Upper lobe of left lung (tissue), 6 donors: ENCODE data around the gene CDH13. TPM values are rescaled to one million over a fixed set of nuclear protein-coding genes. Genes with fewer than 3 reads are reported as not detected.

ENCODE experiments used
- ATAC-seq, 2 donors: fragments of 200-7000 bp; cut with Tn5 transposase; one replicate each; pipeline ENCODE4 v1.9.1; 2022; ENCODE audit warnings: mild to moderate bottlenecking in 2 of 2, moderate library complexity in 2 of 2; ENCODE audit not compliant: low FRiP score in 2 of 2
- DNase-seq, 2 donors: peaks; one replicate each; pipeline ENCODE4 v3.0.0-alpha.2; 2019 to 2020
- H3K27ac ChIP-seq, 4 donors: fragments of 200-600 bp; sonication (generic); one replicate each; pipeline ENCODE4 v1.5.1; 2016 to 2019
- H3K27me3 ChIP-seq, 4 donors: fragments of 200-600 bp; sonication (generic); one replicate each; pipeline ENCODE4 v1.5.1; 2017 to 2019
- H3K36me3 ChIP-seq, 4 donors: fragments of 200-600 bp; sonication (generic); one replicate each; pipeline ENCODE4 v1.5.1; 2016 to 2019
- H3K4me1 ChIP-seq, 4 donors: fragments of 200-600 bp; sonication (generic); one replicate each; pipeline ENCODE4 v1.5.1; 2018 to 2019
- H3K4me3 ChIP-seq, 4 donors: fragments of 200-600 bp; sonication (generic); one replicate each; pipeline ENCODE4 v1.5.1; 2017 to 2019; ENCODE audit warnings: mild to moderate bottlenecking in 2 of 4, moderate library complexity in 1 of 4
- H3K9me3 ChIP-seq, 4 donors: fragments of 200-600 bp; sonication (generic); one replicate each; pipeline ENCODE4 v1.5.1; 2018 to 2019
- EP300 ChIP-seq, 4 donors: sonication (generic); formaldehyde crosslinking; IDR thresholded peaks; one replicate each; pipeline ENCODE4 v1.5.1; 2017; ENCODE audit warnings: antibody characterized with exemption in 4 of 4, control low read depth in 2 of 4
- POLR2A ChIP-seq, 4 donors: fragments of 450-650 bp; IDR thresholded peaks; one replicate each; pipeline ENCODE4 v1.5.1; 2016 to 2017; ENCODE audit warnings: antibody characterized with exemption in 4 of 4, mild to moderate bottlenecking in 2 of 4
- POLR2AphosphoS5 ChIP-seq, 2 donors: sonication (generic); formaldehyde crosslinking; IDR thresholded peaks; one replicate each; pipeline ENCODE4 v1.5.1; 2017; ENCODE audit warnings: antibody characterized with exemption in 2 of 2
- WGBS, 2 donors: methylation state at CpG; one replicate each; pipeline ENCODE4 v1.1.5; 2017 to 2018; 5-methylcytosine and 5-hydroxymethylcytosine counted together
- total RNA-seq, 6 donors: library from RNA; depleted of rRNA in 4 of 6; stranded (reverse); fragments of >200 nt in 4 of 6; gene quantifications; one replicate each; pipeline versions ENCODE4 v1.1.0 to v1.2.1, GENCODE V29; 2016 to 2021
- TF ChIP-seq, protein P1 (sequence below), 6 experiments: fragments of 450-650 bp in 4 of 6; fragments of 200-600 bp in 2 of 6; sonication (generic) in 2 of 6; IDR thresholded peaks; one replicate each; pipeline ENCODE4 v1.5.1; 2016 to 2019; ENCODE audit warnings: antibody characterized with exemption in 6 of 6
- donor health status: DM: no; HTN: no; CAD: no; lungs with moderate emphysema.
- donor health status: DM: no; HTN: yes; CAD: no; lungs with severe emphysema.

CDH13 gene
- total RNA-seq: 10 to 100 TPM; 11.3 to 39.8 (median 19.9) TPM

DNA sequence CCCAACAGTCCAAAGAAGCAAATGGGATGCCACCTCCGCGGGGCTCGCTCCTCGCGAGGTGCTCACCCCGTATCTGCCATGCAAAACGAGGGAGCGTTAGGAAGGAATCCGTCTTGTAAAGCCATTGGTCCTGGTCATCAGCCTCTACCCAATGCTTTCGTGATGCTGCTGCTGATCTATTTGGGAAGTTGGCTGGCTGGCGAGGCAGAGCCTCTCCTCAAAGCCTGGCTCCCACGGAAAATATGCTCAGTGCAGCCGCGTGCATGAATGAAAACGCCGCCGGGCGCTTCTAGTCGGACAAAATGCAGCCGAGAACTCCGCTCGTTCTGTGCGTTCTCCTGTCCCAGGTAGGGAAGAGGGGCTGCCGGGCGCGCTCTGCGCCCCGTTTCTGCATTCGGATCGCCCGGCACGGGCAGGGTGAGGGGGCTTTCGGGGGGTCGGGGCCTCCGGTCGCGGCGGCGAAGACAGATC is at the start of gene CDH13:
CDH13 (plus strand) TSS at position 179 of the 471 bp plus-strand sequence.
- ATAC-seq: no peak
- Histone ChIP-seq H3K4me1 (peaks cover 0 to 20% (median 14%) of the 10 kb centered on the region in 4 donors), H3K4me3 (peak within 1 kb of the TSS; percentile 36 to 59 (median 44)), H3K9me3 (no peaks in the 10 kb centered on the region), H3K36me3 (no peaks in the 10 kb centered on the region), H3K27ac (peak within 1 kb of the TSS; percentile 61 to 77 (median 69)), H3K27me3 (peaks cover 0 to 16% (median 11%) of the 10 kb centered on the region in 4 donors)
- TF ChIP-seq EP300 (IDR thresholded peaks at IDR 0.05) (no peak), POLR2AphosphoS5 (IDR thresholded peaks at IDR 0.05) (peak in 1 of 2 donors; percentile 21)
- 4 to 9% methylated on average over 13 to 36 of the region's 39 CpGs for WGBS, 2 donors
- peak in 1 of 2 donors; percentile 81 for DNase-seq

DNA sequence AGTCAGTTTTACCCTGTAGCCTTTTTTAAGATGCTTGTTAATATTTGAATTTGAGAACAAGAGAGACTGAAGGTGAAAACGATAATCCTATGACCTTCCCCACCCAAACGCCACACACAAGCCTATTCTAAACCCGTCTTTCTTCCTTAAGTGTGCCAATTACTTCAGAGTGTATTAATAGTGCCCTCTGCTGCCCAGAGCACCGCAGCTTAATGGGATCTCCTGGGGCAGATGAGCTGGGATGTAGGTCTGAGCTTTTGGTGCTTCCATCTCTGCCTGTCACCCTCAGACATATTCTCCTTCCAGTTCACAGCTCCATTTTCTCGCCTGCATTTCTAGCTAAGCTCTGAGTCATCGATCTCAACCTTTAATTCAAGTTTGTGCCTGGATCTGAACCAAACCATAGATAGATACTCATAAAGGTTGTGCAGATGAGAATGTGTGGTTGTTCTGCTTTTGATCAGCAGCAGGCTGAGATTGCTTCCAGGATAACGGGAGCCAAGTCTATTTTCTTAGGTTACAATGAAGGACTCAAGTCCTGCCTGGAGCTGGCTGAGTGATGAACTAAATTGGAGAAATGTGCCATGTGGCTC is 46.4 kb upstream of the CDH13 start:
- no peak overlapping the region for H3K27ac ChIP-seq
- no peaks in the 10 kb centered on the region for H3K36me3 ChIP-seq
- no peak overlapping the region for H3K4me3 ChIP-seq
- 35 to 47% methylated on average over 7 of the region's 7 CpGs for WGBS, 2 donors
- DNase-seq (no peak), ATAC-seq (no peak)
- no peaks in the 10 kb centered on the region for H3K27me3 ChIP-seq
- no peaks in the 10 kb centered on the region for H3K4me1 ChIP-seq
- TF ChIP-seq EP300 (IDR thresholded peaks at IDR 0.05) (no peak), POLR2AphosphoS5 (IDR thresholded peaks at IDR 0.05) (no peak), POLR2A (IDR thresholded peaks at IDR 0.05) (no peak)
- TF ChIP-seq, protein P1, sequence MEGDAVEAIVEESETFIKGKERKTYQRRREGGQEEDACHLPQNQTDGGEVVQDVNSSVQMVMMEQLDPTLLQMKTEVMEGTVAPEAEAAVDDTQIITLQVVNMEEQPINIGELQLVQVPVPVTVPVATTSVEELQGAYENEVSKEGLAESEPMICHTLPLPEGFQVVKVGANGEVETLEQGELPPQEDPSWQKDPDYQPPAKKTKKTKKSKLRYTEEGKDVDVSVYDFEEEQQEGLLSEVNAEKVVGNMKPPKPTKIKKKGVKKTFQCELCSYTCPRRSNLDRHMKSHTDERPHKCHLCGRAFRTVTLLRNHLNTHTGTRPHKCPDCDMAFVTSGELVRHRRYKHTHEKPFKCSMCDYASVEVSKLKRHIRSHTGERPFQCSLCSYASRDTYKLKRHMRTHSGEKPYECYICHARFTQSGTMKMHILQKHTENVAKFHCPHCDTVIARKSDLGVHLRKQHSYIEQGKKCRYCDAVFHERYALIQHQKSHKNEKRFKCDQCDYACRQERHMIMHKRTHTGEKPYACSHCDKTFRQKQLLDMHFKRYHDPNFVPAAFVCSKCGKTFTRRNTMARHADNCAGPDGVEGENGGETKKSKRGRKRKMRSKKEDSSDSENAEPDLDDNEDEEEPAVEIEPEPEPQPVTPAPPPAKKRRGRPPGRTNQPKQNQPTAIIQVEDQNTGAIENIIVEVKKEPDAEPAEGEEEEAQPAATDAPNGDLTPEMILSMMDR (IDR thresholded peaks at IDR 0.05): peak in 4 of 6 experiments; percentile 17 to 33 (median 28)
- no peaks in the 10 kb centered on the region for H3K9me3 ChIP-seq

DNA sequence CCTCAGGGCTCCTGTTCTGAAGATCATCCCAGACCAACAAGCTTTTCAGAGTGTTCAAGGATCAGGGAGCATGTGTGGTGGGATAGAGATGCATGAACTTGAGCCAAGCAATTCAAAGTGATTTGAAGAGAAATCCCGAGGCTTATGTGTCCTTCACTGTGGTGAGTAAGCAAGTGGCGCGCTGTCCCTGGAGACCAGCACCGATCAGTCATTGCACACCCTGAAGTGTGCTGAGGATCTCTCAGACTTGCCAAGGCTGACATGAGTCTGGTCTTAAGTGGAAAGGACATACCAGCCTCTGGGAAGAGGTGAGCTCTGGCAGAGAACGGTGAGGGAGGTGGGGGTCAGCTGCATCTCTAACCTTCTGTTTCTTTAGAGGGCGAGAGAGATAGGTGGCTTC is 43.8 kb upstream of the CDH13 start:
- ATAC-seq (peak in 1 of 2 donors; percentile 50), DNase-seq (no peak)
- Histone ChIP-seq H3K4me1 (no peaks in the 10 kb centered on the region), H3K27me3 (no peaks in the 10 kb centered on the region), H3K4me3 (no peak overlapping the region), H3K36me3 (no peaks in the 10 kb centered on the region), H3K27ac (no peak overlapping the region), H3K9me3 (no peaks in the 10 kb centered on the region)
- 71 to 77% methylated on average over 6 of the region's 6 CpGs for WGBS, 2 donors
- no peak for TF ChIP-seq POLR2A (IDR thresholded peaks at IDR 0.05)
- TF ChIP-seq POLR2AphosphoS5 (IDR thresholded peaks at IDR 0.05): no peak
- no peak for TF ChIP-seq EP300 (IDR thresholded peaks at IDR 0.05)
- TF ChIP-seq, protein P1 (IDR thresholded peaks at IDR 0.05): no peak

DNA sequence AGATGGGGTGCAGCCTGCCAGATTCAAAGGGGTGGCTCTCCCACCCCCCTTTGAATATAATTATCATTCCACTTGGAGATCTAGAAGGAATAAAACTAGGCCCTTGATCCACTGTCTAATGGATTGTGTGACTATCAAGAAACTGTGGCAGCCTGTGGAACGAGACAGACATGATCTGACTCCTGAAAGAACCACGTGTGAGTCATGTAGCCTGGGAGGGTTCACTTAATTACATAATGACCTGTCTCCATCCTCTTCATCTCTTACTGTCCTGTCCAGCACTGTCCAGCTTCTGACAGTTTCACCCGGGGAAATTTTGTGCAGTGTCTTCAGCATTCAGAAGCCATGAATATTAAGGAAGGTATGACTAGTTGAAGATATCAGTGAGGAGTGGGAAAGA is 43.3 kb upstream of the CDH13 start:
- Histone ChIP-seq H3K27ac (no peak overlapping the region), H3K4me3 (no peak overlapping the region), H3K4me1 (no peaks in the 10 kb centered on the region), H3K36me3 (no peaks in the 10 kb centered on the region), H3K9me3 (no peaks in the 10 kb centered on the region), H3K27me3 (no peaks in the 10 kb centered on the region)
- ATAC-seq (no peak), DNase-seq (no peak)
- TF ChIP-seq, protein P1 (IDR thresholded peaks at IDR 0.05): no peak
- WGBS, 2 donors: 58 to 75% methylated on average over 3 of the region's 3 CpGs

DNA sequence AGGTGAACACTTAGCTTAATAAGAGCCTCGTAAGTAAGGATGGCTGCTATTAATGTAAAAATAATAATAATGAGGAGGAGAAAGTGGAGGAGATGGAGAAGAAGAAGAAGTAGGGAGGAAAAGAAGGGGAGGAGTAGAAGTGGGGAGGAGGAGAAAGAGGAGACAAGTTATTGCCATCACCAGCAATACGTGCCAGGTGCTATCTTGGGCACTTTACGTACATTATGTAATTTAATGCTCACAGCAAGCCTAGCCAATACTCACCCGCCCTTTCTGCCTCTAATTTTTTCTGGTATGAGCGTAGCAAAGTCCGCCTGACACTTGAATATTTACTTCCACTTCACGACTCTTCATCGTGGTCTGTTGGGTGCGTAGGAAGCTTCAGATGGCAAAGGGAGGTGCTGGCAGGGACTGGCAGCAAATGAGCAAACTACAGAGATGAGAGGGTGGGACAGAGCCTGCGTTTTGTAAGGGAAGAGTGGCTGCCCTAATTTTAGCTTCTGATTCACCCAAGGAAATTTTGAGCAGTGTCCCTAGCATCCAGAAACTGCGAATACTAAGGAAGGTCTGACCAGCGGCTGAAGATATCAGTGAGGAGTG is 42.1 kb upstream of the CDH13 start:
- ATAC-seq: no peak
- H3K27ac ChIP-seq: no peak overlapping the region
- WGBS, 2 donors: 77 to 80% methylated on average over 12 of the region's 12 CpGs

More for the DNA sequence above, 42.1 kb upstream of the CDH13 start:
- Histone ChIP-seq H3K36me3 (no peaks in the 10 kb centered on the region), H3K4me3 (no peak overlapping the region), H3K9me3 (no peaks in the 10 kb centered on the region), H3K27me3 (no peaks in the 10 kb centered on the region), H3K4me1 (no peaks in the 10 kb centered on the region)
- no peak for TF ChIP-seq EP300 (IDR thresholded peaks at IDR 0.05)
- no peak for TF ChIP-seq POLR2AphosphoS5 (IDR thresholded peaks at IDR 0.05)
- TF ChIP-seq, protein P1 (IDR thresholded peaks at IDR 0.05): no peak
- TF ChIP-seq POLR2A (IDR thresholded peaks at IDR 0.05): no peak
- no peak for DNase-seq
